Retinal pigment epithelial cell (primary cell): ENCODE measurements around the gene ANKFY1.
"Not testable (repeated sequence)": the region's sequence is repeated elsewhere in the genome, so short reads cannot be mapped to it uniquely, and the experiment has no call there.

ENCODE experiments used
- DNase-seq: peaks from one replicate; pipeline ENCODE4 v3.0.0-alpha.2; 2010; ENCODE audit warnings: low read depth
- H3K4me3 ChIP-seq: 2 replicates; pipeline ENCODE4 v1.5.1; 2011; ENCODE audit warnings: mild to moderate bottlenecking, low read length, control low read depth, moderate library complexity
- CTCF ChIP-seq: conservative IDR thresholded peaks from 2 replicates; pipeline ENCODE4 v1.5.1; 2011; ENCODE audit warnings: low read depth, low read length, control low read depth, inconsistent platforms

The ANKFY1 gene

GRCh38 chr17:4204710-4205173, 59.0 kb downstream of the ANKFY1 start:
- no peak overlapping the region for H3K4me3 ChIP-seq
- no peak for TF ChIP-seq CTCF
- DNase-seq: no peak

- no peak for TF ChIP-seq CTCF
- no peak for DNase-seq
- H3K4me3 ChIP-seq: no peak overlapping the region
Observed at GRCh38 chr17:4204190-4204589, 59.6 kb downstream of the ANKFY1 start.

DNA sequence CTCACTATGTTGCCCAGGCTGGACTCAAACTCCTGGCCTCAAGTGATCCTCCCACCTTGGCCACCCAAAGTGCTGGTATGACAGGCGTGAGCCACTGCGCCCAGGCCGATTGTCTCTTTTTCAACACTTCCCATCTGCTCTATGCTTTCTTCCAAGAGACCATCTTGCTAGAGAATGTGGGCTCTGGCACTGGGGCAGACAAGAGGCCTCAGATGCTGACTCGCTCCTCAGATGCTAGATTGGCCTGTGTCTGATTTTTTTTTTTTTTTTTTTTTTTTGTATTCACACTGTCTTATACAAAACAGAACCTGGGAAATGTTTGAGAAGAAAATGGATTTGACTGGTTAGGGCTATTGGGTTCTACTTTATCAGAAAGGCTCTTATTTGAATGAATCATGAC, 62.6 kb downstream of the ANKFY1 start:
- no peak overlapping the region for H3K4me3 ChIP-seq
- DNase-seq: no peak
- TF ChIP-seq CTCF: no peak

- no peak for DNase-seq
- H3K4me3 ChIP-seq: no peak overlapping the region
- peak; percentile 82 for TF ChIP-seq CTCF
Observed at GRCh38 chr17:4199818-4200402, 63.9 kb downstream of the ANKFY1 start.

GRCh38 chr17:4198995-4199394, 64.8 kb downstream of the ANKFY1 start:
- no peak for DNase-seq
- H3K4me3 ChIP-seq: no peak overlapping the region
- no peak for TF ChIP-seq CTCF

GRCh38 chr17:4195306-4195705, 68.5 kb downstream of the ANKFY1 start:
- no peak for TF ChIP-seq CTCF
- no peak overlapping the region for H3K4me3 ChIP-seq
- DNase-seq: no peak

GRCh38 chr17:4194796-4195195, 69.0 kb downstream of the ANKFY1 start:
- no peak for TF ChIP-seq CTCF
- no peak for DNase-seq
- no peak overlapping the region for H3K4me3 ChIP-seq

GRCh38 chr17:4190791-4191190, 73.0 kb downstream of the ANKFY1 start:
- not testable (repeated sequence) for H3K4me3 ChIP-seq, DNase-seq
